Measurements from ENCODE around the gene TTYH2. TPM values are rescaled to one million over a fixed set of nuclear protein-coding genes. Genes with fewer than 3 reads are reported as not detected.

Gene TTYH2
- total and polyA plus RNA-seq, 2 of the 4 experiments (the other 2 are of a cell fraction), result 2.3 to 6.8 TPM

- Histone ChIP-seq H3K4me1 (ENCODE audit: control insufficient read depth, insufficient read depth, low read length) (no peaks in the 10 kb centered on the region), H4K5ac (ENCODE audit: low read depth, low read length) (no peak overlapping the region), H2AK9ac (replicated peaks; ENCODE audit: low read depth, low read length, poor library complexity) (no peak overlapping the region), H4K91ac (ENCODE audit: insufficient read depth, low read depth, low read length) (no peak overlapping the region), H3K36me3 (ENCODE audit: control insufficient read depth, insufficient read depth, low read length) (no peaks in the 10 kb centered on the region), H4K20me1 (ENCODE audit: insufficient read depth, low read length) (no peaks in the 10 kb centered on the region), H3K18ac (ENCODE audit: low read depth, low read length) (no peak overlapping the region), H3K4ac (ENCODE audit: low read depth, low read length) (no peak overlapping the region), H2AK5ac (ENCODE audit: low read depth, low read length) (no peak overlapping the region), H3K4me2 (ENCODE audit: low read depth, low read length) (no peak overlapping the region), H3K79me1 (ENCODE audit: low read depth in 1 of 2, low read length in 2 of 2) (no peaks in the 10 kb centered on the region), H3K4me3 (ENCODE audit: insufficient read depth, low read depth, low read length) (no peak overlapping the region), H3K23ac (ENCODE audit: low read depth, low read length) (no peak overlapping the region), H4K8ac (ENCODE audit: low read depth in 2 of 2, low read length in 2 of 2) (no peak overlapping the region), H2BK20ac (ENCODE audit: low read depth, low read length) (no peak overlapping the region), H2AFZ (replicated peaks; ENCODE audit: low read length, poor library complexity) (no peak overlapping the region), H2BK15ac (ENCODE audit: low read depth, low read length) (no peak overlapping the region), H2BK5ac (ENCODE audit: low read depth, low read length, poor library complexity, severe bottlenecking) (no peak overlapping the region), H3K9me3 (ENCODE audit: control insufficient read depth, insufficient read depth, low read length) (0 out of 2 replicates have a peak, but pooled peaks cover 2% of the 10 kb centered on the region), H2BK120ac (ENCODE audit: low read depth, low read length) (no peak overlapping the region), H3K9ac (ENCODE audit: low read depth, low read length) (no peak overlapping the region), H3K14ac (replicated peaks; ENCODE audit: low read depth, low read length) (no peak overlapping the region), H3K9me1 (ENCODE audit: insufficient read depth, low read length) (no peaks in the 10 kb centered on the region), H3K27me3 (ENCODE audit: control insufficient read depth, insufficient read depth, low read length) (no peaks in the 10 kb centered on the region; the same call in 1 of the 2 replicates), H3K56ac (ENCODE audit: extremely low read depth, insufficient read depth, low read length) (no peak overlapping the region), H3K27ac (ENCODE audit: insufficient read depth, low read length) (no peak overlapping the region)
- ATAC-seq (ENCODE audit: low read depth), result no peak
- BruUV-seq (replicated peaks), result no TSS peak
- ChIA-PET POLR2A (ENCODE audit: unreplicated experiment) (no interaction called here), CTCF (no interaction called here)
- dilution Hi-C loops (cut with HindIII; ENCODE audit: low sequenced_read_pairs, unreplicated experiment) (no loop called here), in situ Hi-C loops (cut with MboI; ENCODE audit: low sequenced_read_pairs) (no loop called here), intact Hi-C loops (cut with micrococcal nuclease) (no loop called here)
- DNase-seq, result no peak
- WGBS, 2 experiments (ENCODE audit: extremely low coverage in 2 of 2, insufficient read length in 1 of 2), result 20% methylated on average over 1 of the region's 3 CpGs; no CpG with 5 or more reads in 1 of the 2 experiments
- TF ChIP-seq CHD1 (IDR thresholded peaks at IDR 0.05; ENCODE audit: low read depth, low read length) (no peak), ELK1 (IDR thresholded peaks at IDR 0.05; ENCODE audit: borderline replicate concordance, low read depth, low read length) (no peak), RAD21 (IDR thresholded peaks at IDR 0.05; ENCODE audit: low read length) (no peak), SMC3 (IDR thresholded peaks at IDR 0.05; ENCODE audit: low read depth, low read length) (no peak)
Measured at GRCh38 chr17:74271281-74271680, 57.9 kb downstream of the TTYH2 start.
